Esophagus mucosa (tissue), 1 donor: Measurements from ENCODE around the gene COQ8A. TPM values are rescaled to one million over a fixed set of nuclear protein-coding genes. Genes with fewer than 3 reads are reported as not detected.

ENCODE experiments used
- ATAC-seq: fragments of 200-7000 bp; cut with Tn5 transposase; one replicate; pipeline ENCODE4 v1.9.1; 2020
- total RNA-seq: library from RNA; stranded (reverse); gene quantifications from one replicate; pipeline ENCODE4 v1.2.4, GENCODE V29; 2023
- donor health status: DM: yes; HTN: yes; CAD: no.

The COQ8A gene
- total RNA-seq, result 6.3 TPM

GRCh38 chr1:226940029-226940805 lies at the start of gene COQ8A:
TSS of gene COQ8A (plus strand) at chr1:226940294. CDS start at chr1:226961386, 21,092 bp downstream.
- peak; percentile 100 for ATAC-seq

- no peak for ATAC-seq
Measured at GRCh38 chr1:226890331-226891108, 49.6 kb upstream of the COQ8A start.

GRCh38 chr1:226891346-226891745 lies 48.7 kb upstream of the COQ8A start:
- ATAC-seq, result no peak

- no peak for ATAC-seq
Measured at GRCh38 chr1:226891846-226892523, 48.1 kb upstream of the COQ8A start.

- ATAC-seq, result no peak
Measured at GRCh38 chr1:226892524-226892875, 47.6 kb upstream of the COQ8A start.

GRCh38 chr1:226893936-226894335 lies 46.2 kb upstream of the COQ8A start:
- ATAC-seq, result no peak

- no peak for ATAC-seq
Measured at GRCh38 chr1:226894826-226895225, 45.3 kb upstream of the COQ8A start.

GRCh38 chr1:226895644-226896043 lies 44.5 kb upstream of the COQ8A start:
- peak; percentile 95 for ATAC-seq

GRCh38 chr1:226898246-226898645 lies 41.8 kb upstream of the COQ8A start:
- no peak for ATAC-seq

- ATAC-seq, result no peak
Measured at GRCh38 chr1:226901421-226901820, 38.7 kb upstream of the COQ8A start.

- no peak for ATAC-seq
Measured at GRCh38 chr1:226902601-226903000, 37.5 kb upstream of the COQ8A start.

- ATAC-seq, result no peak
Measured at GRCh38 chr1:226903819-226904716, 36.0 kb upstream of the COQ8A start.

GRCh38 chr1:226904772-226905171 lies 35.3 kb upstream of the COQ8A start:
- ATAC-seq, result no peak

GRCh38 chr1:226908419-226908818 lies 31.7 kb upstream of the COQ8A start:
- no peak for ATAC-seq

GRCh38 chr1:226908913-226909312 lies 31.2 kb upstream of the COQ8A start:
- no peak for ATAC-seq

GRCh38 chr1:226912587-226913176 lies 27.4 kb upstream of the COQ8A start:
- peak; percentile 65 for ATAC-seq

GRCh38 chr1:226915672-226915995 lies 24.5 kb upstream of the COQ8A start:
- ATAC-seq, result no peak

- no peak for ATAC-seq
Measured at GRCh38 chr1:226916497-226916896, 23.6 kb upstream of the COQ8A start.

GRCh38 chr1:226919587-226919986 lies 20.5 kb upstream of the COQ8A start:
- no peak for ATAC-seq

GRCh38 chr1:226919995-226920394 lies 20.1 kb upstream of the COQ8A start:
- ATAC-seq, result no peak

GRCh38 chr1:226920446-226920894 lies 19.6 kb upstream of the COQ8A start:
- no peak for ATAC-seq

GRCh38 chr1:226921504-226921903 lies 18.6 kb upstream of the COQ8A start:
- no peak for ATAC-seq
